ENCODE data around the gene NRG2. TPM values are rescaled to one million over a fixed set of nuclear protein-coding genes. Genes with fewer than 3 reads are reported as not detected.

NRG2 gene
- total RNA-seq, 1 experiment from 2014 or later, result 0.91 TPM

DNA sequence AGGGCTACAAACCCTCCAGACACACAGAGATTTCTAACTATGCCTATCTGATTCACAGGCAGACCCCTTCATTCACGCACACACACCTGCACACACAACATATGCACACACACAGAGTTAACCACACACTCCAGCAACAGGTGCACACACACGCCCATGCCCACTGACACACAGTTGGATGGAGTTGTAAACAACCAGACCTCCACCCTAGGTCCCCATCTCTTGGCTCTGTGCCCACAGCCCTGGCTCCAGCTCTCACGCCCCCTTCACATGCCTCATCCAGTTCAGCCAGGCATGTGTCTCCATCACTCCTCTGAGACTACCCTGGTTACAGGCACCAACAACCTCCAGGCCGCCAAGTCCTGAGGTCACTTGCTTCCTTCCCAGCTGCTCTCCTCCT, 186.4 kb downstream of the NRG2 start:
- CTCF ChIA-PET, result no interaction called here
- ATAC-seq (no peak), DNase-seq (ENCODE audit: low read depth, low spot score) (no peak)
- TF ChIP-seq YY1 (IDR thresholded peaks at IDR 0.05; ENCODE audit: extremely low read depth, insufficient replicate concordance, low read depth, low read length) (no peak), CEBPB (IDR thresholded peaks at IDR 0.05; ENCODE audit: low read depth) (no peak)
- no peak overlapping the region for H3K9ac ChIP-seq (ENCODE audit: low read length)
- no peaks in the 10 kb centered on the region for H3K27me3 ChIP-seq (ENCODE audit: insufficient read depth, low read length)
- no peak overlapping the region for H3K4me3 ChIP-seq (replicated peaks in 1 of 2; ENCODE audit: low read depth in 1 of 2, low read length in 2 of 2)
- intact Hi-C loops (cut with micrococcal nuclease), result no loop called here
- no peaks in the 10 kb centered on the region for H3K36me3 ChIP-seq (ENCODE audit: control insufficient read depth in 1 of 2, insufficient read depth in 2 of 2, low read length in 2 of 2)
- RAD21 ChIA-PET (ENCODE audit: low non-redundant PET in 1 of 2, low total read pairs in 2 of 2, uncharacterized antibody in 2 of 2, unreplicated experiment in 2 of 2), result no interaction called here
- no peaks in the 10 kb centered on the region for H3K4me1 ChIP-seq (ENCODE audit: control insufficient read depth in 1 of 2, insufficient read depth in 2 of 2, low read length in 2 of 2)
- H4K20me1 ChIP-seq (ENCODE audit: insufficient read depth), result no peaks in the 10 kb centered on the region
- no peaks in the 10 kb centered on the region for H3K9me3 ChIP-seq (ENCODE audit: control insufficient read depth in 1 of 2, insufficient read depth in 1 of 2, low read depth in 1 of 2, low read length in 2 of 2)
- BruUV-seq (replicated peaks), result no TSS peak
- POLR2A ChIA-PET, result no interaction called here
- no peak overlapping the region for H3K4me2 ChIP-seq (ENCODE audit: low read length)
- no peaks in the 10 kb centered on the region for H3K9me2 ChIP-seq (ENCODE audit: insufficient read depth)
- no peak overlapping the region for H2AFZ ChIP-seq (ENCODE audit: low read depth, low read length, poor library complexity, severe bottlenecking)
- H3K79me2 ChIP-seq (ENCODE audit: insufficient read depth, low read length), result no peaks in the 10 kb centered on the region
- no peak overlapping the region for H3K27ac ChIP-seq (ENCODE audit: low read depth, low read length)

DNA sequence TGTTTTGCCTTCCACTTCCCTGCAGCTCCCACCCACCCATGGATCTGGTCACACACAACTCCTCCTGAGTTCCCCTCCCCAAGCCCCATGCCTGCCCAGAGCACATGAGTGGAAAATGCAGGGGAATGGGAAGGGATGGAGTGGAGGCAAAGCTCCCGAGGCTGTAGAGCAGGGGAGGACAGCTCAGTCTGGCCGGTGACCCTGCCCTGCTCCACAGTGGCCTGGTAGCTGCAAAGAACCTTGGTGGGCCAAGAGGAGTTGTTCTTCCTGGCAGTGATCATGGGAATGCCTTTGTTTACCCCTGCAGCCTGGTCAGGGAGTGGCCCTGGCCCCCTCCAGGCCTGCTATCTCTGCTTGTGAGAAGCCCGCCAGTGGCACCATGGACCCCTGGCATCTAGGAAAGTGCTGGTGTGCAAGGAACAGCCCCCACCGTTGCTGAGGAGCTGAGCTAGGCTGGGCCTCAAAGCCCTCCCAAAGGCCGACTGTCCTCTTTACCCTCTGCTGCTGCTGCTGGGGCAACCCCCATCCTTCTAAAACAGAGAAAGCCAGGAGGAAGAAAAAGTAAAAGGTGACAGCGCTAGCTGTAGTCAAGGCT, 187.1 kb downstream of the NRG2 start:
- TF ChIP-seq ELF1 (IDR thresholded peaks at IDR 0.05; ENCODE audit: borderline replicate concordance, low read depth), result no peak
- TF ChIP-seq, protein P1, sequence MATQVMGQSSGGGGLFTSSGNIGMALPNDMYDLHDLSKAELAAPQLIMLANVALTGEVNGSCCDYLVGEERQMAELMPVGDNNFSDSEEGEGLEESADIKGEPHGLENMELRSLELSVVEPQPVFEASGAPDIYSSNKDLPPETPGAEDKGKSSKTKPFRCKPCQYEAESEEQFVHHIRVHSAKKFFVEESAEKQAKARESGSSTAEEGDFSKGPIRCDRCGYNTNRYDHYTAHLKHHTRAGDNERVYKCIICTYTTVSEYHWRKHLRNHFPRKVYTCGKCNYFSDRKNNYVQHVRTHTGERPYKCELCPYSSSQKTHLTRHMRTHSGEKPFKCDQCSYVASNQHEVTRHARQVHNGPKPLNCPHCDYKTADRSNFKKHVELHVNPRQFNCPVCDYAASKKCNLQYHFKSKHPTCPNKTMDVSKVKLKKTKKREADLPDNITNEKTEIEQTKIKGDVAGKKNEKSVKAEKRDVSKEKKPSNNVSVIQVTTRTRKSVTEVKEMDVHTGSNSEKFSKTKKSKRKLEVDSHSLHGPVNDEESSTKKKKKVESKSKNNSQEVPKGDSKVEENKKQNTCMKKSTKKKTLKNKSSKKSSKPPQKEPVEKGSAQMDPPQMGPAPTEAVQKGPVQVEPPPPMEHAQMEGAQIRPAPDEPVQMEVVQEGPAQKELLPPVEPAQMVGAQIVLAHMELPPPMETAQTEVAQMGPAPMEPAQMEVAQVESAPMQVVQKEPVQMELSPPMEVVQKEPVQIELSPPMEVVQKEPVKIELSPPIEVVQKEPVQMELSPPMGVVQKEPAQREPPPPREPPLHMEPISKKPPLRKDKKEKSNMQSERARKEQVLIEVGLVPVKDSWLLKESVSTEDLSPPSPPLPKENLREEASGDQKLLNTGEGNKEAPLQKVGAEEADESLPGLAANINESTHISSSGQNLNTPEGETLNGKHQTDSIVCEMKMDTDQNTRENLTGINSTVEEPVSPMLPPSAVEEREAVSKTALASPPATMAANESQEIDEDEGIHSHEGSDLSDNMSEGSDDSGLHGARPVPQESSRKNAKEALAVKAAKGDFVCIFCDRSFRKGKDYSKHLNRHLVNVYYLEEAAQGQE (IDR thresholded peaks at IDR 0.05; ENCODE audit: low read depth), result no peak
- no peak for TF ChIP-seq RAD21 (IDR thresholded peaks at IDR 0.05; ENCODE audit: low read depth)
- no peak for TF ChIP-seq ZNF274 (IDR thresholded peaks at IDR 0.05; ENCODE audit: low read depth, low read length)
- TF ChIP-seq ZFX (IDR thresholded peaks at IDR 0.05), result no peak
- TF ChIP-seq EZH2 (IDR thresholded peaks at IDR 0.05), result no peak
- no peak for TF ChIP-seq SRF (IDR thresholded peaks at IDR 0.05; ENCODE audit: low read depth)
- TF ChIP-seq EGR1 (IDR thresholded peaks at IDR 0.05; ENCODE audit: low read depth), result no peak
- TF ChIP-seq FOSL1 (IDR thresholded peaks at IDR 0.05; ENCODE audit: low read depth), result no peak
- TF ChIP-seq, protein P2, sequence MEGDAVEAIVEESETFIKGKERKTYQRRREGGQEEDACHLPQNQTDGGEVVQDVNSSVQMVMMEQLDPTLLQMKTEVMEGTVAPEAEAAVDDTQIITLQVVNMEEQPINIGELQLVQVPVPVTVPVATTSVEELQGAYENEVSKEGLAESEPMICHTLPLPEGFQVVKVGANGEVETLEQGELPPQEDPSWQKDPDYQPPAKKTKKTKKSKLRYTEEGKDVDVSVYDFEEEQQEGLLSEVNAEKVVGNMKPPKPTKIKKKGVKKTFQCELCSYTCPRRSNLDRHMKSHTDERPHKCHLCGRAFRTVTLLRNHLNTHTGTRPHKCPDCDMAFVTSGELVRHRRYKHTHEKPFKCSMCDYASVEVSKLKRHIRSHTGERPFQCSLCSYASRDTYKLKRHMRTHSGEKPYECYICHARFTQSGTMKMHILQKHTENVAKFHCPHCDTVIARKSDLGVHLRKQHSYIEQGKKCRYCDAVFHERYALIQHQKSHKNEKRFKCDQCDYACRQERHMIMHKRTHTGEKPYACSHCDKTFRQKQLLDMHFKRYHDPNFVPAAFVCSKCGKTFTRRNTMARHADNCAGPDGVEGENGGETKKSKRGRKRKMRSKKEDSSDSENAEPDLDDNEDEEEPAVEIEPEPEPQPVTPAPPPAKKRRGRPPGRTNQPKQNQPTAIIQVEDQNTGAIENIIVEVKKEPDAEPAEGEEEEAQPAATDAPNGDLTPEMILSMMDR (IDR thresholded peaks at IDR 0.05 in 2 of 3, conservative IDR thresholded peaks at IDR 0.05 in 1 of 3; ENCODE audit: borderline replicate concordance in 1 of 3, insufficient read depth in 1 of 3, low read depth in 2 of 3, low read length in 2 of 3), result no peak
- Histone ChIP-seq H3K9me2 (ENCODE audit: insufficient read depth) (no peaks in the 10 kb centered on the region), H3K27ac (ENCODE audit: low read depth, low read length) (no peak overlapping the region), H4K20me1 (ENCODE audit: insufficient read depth) (no peaks in the 10 kb centered on the region), H3K9ac (ENCODE audit: low read length) (no peak overlapping the region), H3K36me3 (ENCODE audit: control insufficient read depth in 1 of 2, insufficient read depth in 2 of 2, low read length in 2 of 2) (no peaks in the 10 kb centered on the region), H3K9me3 (ENCODE audit: control insufficient read depth in 1 of 2, insufficient read depth in 1 of 2, low read depth in 1 of 2, low read length in 2 of 2) (no peaks in the 10 kb centered on the region), H3K4me3 (replicated peaks in 1 of 2; ENCODE audit: low read depth in 1 of 2, low read length in 2 of 2) (no peak overlapping the region), H3K79me2 (ENCODE audit: insufficient read depth, low read length) (no peaks in the 10 kb centered on the region), H3K4me1 (ENCODE audit: control insufficient read depth in 1 of 2, insufficient read depth in 2 of 2, low read length in 2 of 2) (no peaks in the 10 kb centered on the region), H3K27me3 (ENCODE audit: insufficient read depth, low read length) (no peaks in the 10 kb centered on the region), H2AFZ (ENCODE audit: low read depth, low read length, poor library complexity, severe bottlenecking) (no peak overlapping the region), H3K4me2 (ENCODE audit: low read length) (no peak overlapping the region)
- ChIA-PET RAD21 (ENCODE audit: low non-redundant PET in 1 of 2, low total read pairs in 2 of 2, uncharacterized antibody in 2 of 2, unreplicated experiment in 2 of 2) (no interaction called here), POLR2A (no interaction called here), CTCF (no interaction called here)
- BruUV-seq (replicated peaks), result no TSS peak
- DNase-seq (ENCODE audit: low read depth, low spot score) (no peak), ATAC-seq (no peak)
- intact Hi-C loops (cut with micrococcal nuclease), result no loop called here
